ACC112 (cell line): ENCODE results near the gene MAGI2.

Source experiments
- H2AFZ ChIP-seq: fragments of 200-600 bp; sonication (generic); one replicate; pipeline ENCODE4 v1.6.0; 2017; ENCODE audit warnings: antibody characterized with exemption, low read length; ENCODE audit not compliant: unreplicated experiment
- H3K27ac ChIP-seq: fragments of 200-600 bp; sonication (generic); 2 replicates; pipeline ENCODE4 v1.5.1; 2014; ENCODE audit warnings: low read depth, mild to moderate bottlenecking, antibody characterized with exemption, low read length, moderate library complexity
- H3K27me3 ChIP-seq: fragments of 200-600 bp; sonication (generic); 2 replicates; pipeline ENCODE4 v1.6.1; 2014; ENCODE audit warnings: mild to moderate bottlenecking, antibody characterized with exemption, low read length, moderate library complexity, mixed read lengths; ENCODE audit not compliant: insufficient read depth
- H3K36me3 ChIP-seq: fragments of 200-600 bp; sonication (generic); 2 replicates; pipeline ENCODE4 v1.6.1; 2016; ENCODE audit warnings: mild to moderate bottlenecking, antibody characterized with exemption, low read length, moderate library complexity, mixed read lengths; ENCODE audit not compliant: insufficient read depth
- H3K4me1 ChIP-seq: fragments of 200-600 bp; sonication (generic); one replicate; pipeline ENCODE4 v1.6.1; 2016; ENCODE audit warnings: low read length, mixed read lengths; ENCODE audit not compliant: insufficient read depth, unreplicated experiment, control insufficient read depth
- H3K4me3 ChIP-seq: fragments of 200-600 bp; sonication (generic); 2 replicates; pipeline ENCODE4 v1.5.1; 2014; ENCODE audit warnings: mild to moderate bottlenecking, low read depth, low read length
- H3K79me2 ChIP-seq: fragments of 200-600 bp; sonication (generic); one replicate; pipeline ENCODE4 v1.6.0; 2016; ENCODE audit warnings: low read length; ENCODE audit not compliant: control insufficient read depth, unreplicated experiment, insufficient read depth

The MAGI2 gene

GRCh38 chr7:78398576-78398975 lies 1054.9 kb downstream of the MAGI2 start:
- Histone ChIP-seq H3K79me2 (no peaks in the 10 kb centered on the region), H3K27me3 (no peaks in the 10 kb centered on the region), H3K27ac (no peak overlapping the region), H3K4me3 (no peak overlapping the region), H3K4me1 (peaks cover 5% of the 10 kb centered on the region), H2AFZ (no peak overlapping the region), H3K36me3 (no peaks in the 10 kb centered on the region)

- Histone ChIP-seq H3K36me3 (no peaks in the 10 kb centered on the region), H3K27ac (no peak overlapping the region), H2AFZ (no peak overlapping the region), H3K4me1 (peaks cover 5% of the 10 kb centered on the region), H3K27me3 (no peaks in the 10 kb centered on the region), H3K4me3 (no peak overlapping the region), H3K79me2 (no peaks in the 10 kb centered on the region)
These were observed 1055.4 kb downstream of the MAGI2 start for GRCh38 chr7:78398081-78398480.

GRCh38 chr7:78396210-78396609 lies 1057.3 kb downstream of the MAGI2 start:
- Histone ChIP-seq H3K79me2 (no peaks in the 10 kb centered on the region), H2AFZ (no peak overlapping the region), H3K4me3 (no peak overlapping the region), H3K27me3 (no peaks in the 10 kb centered on the region), H3K27ac (no peak overlapping the region), H3K36me3 (no peaks in the 10 kb centered on the region), H3K4me1 (peaks cover 5% of the 10 kb centered on the region)

- Histone ChIP-seq H2AFZ (no peak overlapping the region), H3K4me1 (peaks cover 5% of the 10 kb centered on the region), H3K27ac (no peak overlapping the region), H3K79me2 (no peaks in the 10 kb centered on the region), H3K36me3 (no peaks in the 10 kb centered on the region), H3K27me3 (no peaks in the 10 kb centered on the region), H3K4me3 (no peak overlapping the region)
These were observed 1058.0 kb downstream of the MAGI2 start for GRCh38 chr7:78395298-78396036.

GRCh38 chr7:78389022-78389421 lies 1064.4 kb downstream of the MAGI2 start:
- Histone ChIP-seq H3K79me2 (no peaks in the 10 kb centered on the region), H3K27ac (no peak overlapping the region), H3K36me3 (no peaks in the 10 kb centered on the region), H2AFZ (no peak overlapping the region), H3K4me1 (no peaks in the 10 kb centered on the region), H3K4me3 (no peak overlapping the region), H3K27me3 (no peaks in the 10 kb centered on the region)

GRCh38 chr7:78386520-78386919 lies 1066.9 kb downstream of the MAGI2 start:
- Histone ChIP-seq H3K27me3 (no peaks in the 10 kb centered on the region), H3K4me3 (no peak overlapping the region), H3K36me3 (no peaks in the 10 kb centered on the region), H3K4me1 (peaks cover 6% of the 10 kb centered on the region), H2AFZ (no peak overlapping the region), H3K27ac (no peak overlapping the region), H3K79me2 (no peaks in the 10 kb centered on the region)

GRCh38 chr7:78383096-78383880 lies 1070.2 kb downstream of the MAGI2 start:
- Histone ChIP-seq H3K4me3 (no peak overlapping the region), H3K27ac (no peak overlapping the region), H2AFZ (no peak overlapping the region), H3K36me3 (no peaks in the 10 kb centered on the region), H3K79me2 (no peaks in the 10 kb centered on the region), H3K4me1 (peaks cover 11% of the 10 kb centered on the region), H3K27me3 (no peaks in the 10 kb centered on the region)

GRCh38 chr7:78379148-78379547 lies 1074.3 kb downstream of the MAGI2 start:
- Histone ChIP-seq H3K36me3 (no peaks in the 10 kb centered on the region), H3K4me1 (peaks cover 11% of the 10 kb centered on the region), H3K79me2 (no peaks in the 10 kb centered on the region), H3K27me3 (no peaks in the 10 kb centered on the region), H3K4me3 (no peak overlapping the region), H3K27ac (no peak overlapping the region), H2AFZ (peak overlapping the region; percentile 68)

GRCh38 chr7:78377532-78377931 lies 1075.9 kb downstream of the MAGI2 start:
- Histone ChIP-seq H3K4me3 (no peak overlapping the region), H3K4me1 (peaks cover 5% of the 10 kb centered on the region), H3K27ac (no peak overlapping the region), H3K36me3 (no peaks in the 10 kb centered on the region), H3K27me3 (no peaks in the 10 kb centered on the region), H3K79me2 (no peaks in the 10 kb centered on the region), H2AFZ (no peak overlapping the region)

- H3K27ac ChIP-seq, result no peak overlapping the region
- no peaks in the 10 kb centered on the region for H3K36me3 ChIP-seq
- H3K27me3 ChIP-seq, result no peaks in the 10 kb centered on the region
- H3K79me2 ChIP-seq, result no peaks in the 10 kb centered on the region
- H3K4me1 ChIP-seq, result no peaks in the 10 kb centered on the region
- H2AFZ ChIP-seq, result no peak overlapping the region
- no peak overlapping the region for H3K4me3 ChIP-seq
These were observed 1082.5 kb downstream of the MAGI2 start for GRCh38 chr7:78370936-78371335.

- no peak overlapping the region for H2AFZ ChIP-seq
- no peaks in the 10 kb centered on the region for H3K27me3 ChIP-seq
- H3K27ac ChIP-seq, result no peak overlapping the region
- H3K79me2 ChIP-seq, result no peaks in the 10 kb centered on the region
- no peaks in the 10 kb centered on the region for H3K36me3 ChIP-seq
- no peaks in the 10 kb centered on the region for H3K4me1 ChIP-seq
- H3K4me3 ChIP-seq, result no peak overlapping the region
These were observed 1084.7 kb downstream of the MAGI2 start for GRCh38 chr7:78368771-78369170.
